SK-N-SH (cell line): Measurements from ENCODE around the gene PRDM10. TPM values are rescaled to one million over a fixed set of nuclear protein-coding genes. Genes with fewer than 3 reads are reported as not detected.

Source experiments
- CTCF ChIA-PET: fragments of 300-600, 350-600 bp; formaldehyde crosslinking; extraction: SDS; loops from one replicate; lab custom pipeline; 2021; lab: Yijun Ruan, JAX
- POLR2A ChIA-PET: fragments of 350-600 bp; sonication (Branson Sonifier 250); formaldehyde crosslinking; extraction: SDS; loops from one replicate; lab custom pipeline; 2020; ENCODE audit warnings: antibody characterized with exemption, inconsistent platforms; lab: Yijun Ruan, JAX
- DNase-seq: peaks from one replicate; pipeline ENCODE4 v3.0.0; 2012
- H2AFZ ChIP-seq: fragments of 200-600 bp; sonication (generic); 2 replicates; pipeline ENCODE4 v1.8.1; 2016; ENCODE audit warnings: antibody characterized with exemption, mild to moderate bottlenecking, low read depth
- H3F3A ChIP-seq: fragments of 200-600 bp; sonication (generic); replicated peaks from 2 replicates; pipeline ENCODE3; 2016; ENCODE audit warnings: antibody characterized with exemption, mild to moderate bottlenecking; ENCODE audit not compliant: insufficient read depth
- H3K27ac ChIP-seq, 2 experiments: fragments of 200-500 bp in 1 of 2; fragments of 200-600 bp in 1 of 2; sonication (Bioruptor generic) in 1 of 2; sonication (generic), shearing (Covaris generic) in 1 of 2; 2 replicates each; pipeline versions ENCODE4 v1.5.1 to v1.6.1; 2014 to 2016; ENCODE audit warnings: low read depth in 2 of 2, inconsistent platforms in 1 of 2, low read length in 1 of 2, mild to moderate bottlenecking in 1 of 2, mixed read lengths in 1 of 2
- H3K27me3 ChIP-seq: fragments of 200-600 bp; sonication (generic), shearing (Covaris generic); 2 replicates; pipeline ENCODE4 v1.6.1; 2016; ENCODE audit warnings: mixed run types; ENCODE audit not compliant: insufficient read depth
- H3K36me3 ChIP-seq, 2 experiments: fragments of 200-500 bp in 1 of 2; fragments of 200-600 bp in 1 of 2; sonication (Bioruptor generic) in 1 of 2; sonication (generic) in 1 of 2; replicated peaks in 1 of 2; 2 replicates each; pipeline versions ENCODE3 to v1.5.1; 2014 to 2016; ENCODE audit warnings: low read length in 1 of 2, mild to moderate bottlenecking in 1 of 2; ENCODE audit not compliant: insufficient read depth in 2 of 2, control insufficient read depth in 1 of 2
- H3K4me1 ChIP-seq, 2 experiments: fragments of 200-500 bp in 1 of 2; fragments of 200-600 bp in 1 of 2; sonication (Bioruptor generic) in 1 of 2; sonication (generic), shearing (Covaris generic) in 1 of 2; 2 replicates each; pipeline versions ENCODE4 v1.5.1 to v1.6.1; 2014 to 2016; ENCODE audit warnings: low read depth in 1 of 2, low read length in 1 of 2, mixed run types in 1 of 2; ENCODE audit not compliant: insufficient read depth in 2 of 2, control insufficient read depth in 1 of 2
- H3K4me2 ChIP-seq: fragments of 200-600 bp; sonication (generic), shearing (Covaris generic); 2 replicates; pipeline ENCODE4 v1.6.1; 2017; ENCODE audit warnings: mixed run types
- H3K4me3 ChIP-seq, 2 experiments: fragments of 200-500 bp in 1 of 2; fragments of 200-600 bp in 1 of 2; sonication (Bioruptor generic) in 1 of 2; sonication (generic), shearing (Covaris generic) in 1 of 2; 2 replicates each; pipeline versions ENCODE4 v1.5.1 to v1.8.1; 2014 to 2016; ENCODE audit warnings: low read depth in 2 of 2, inconsistent platforms in 1 of 2, low read length in 1 of 2, mild to moderate bottlenecking in 1 of 2, mixed read lengths in 1 of 2, moderate library complexity in 1 of 2
- H3K79me2 ChIP-seq: fragments of 200-600 bp; sonication (generic); 2 replicates; pipeline ENCODE4 v1.8.1; 2017; ENCODE audit warnings: mild to moderate bottlenecking; ENCODE audit not compliant: insufficient read depth
- H3K9ac ChIP-seq: fragments of 200-600 bp; sonication (generic); 2 replicates; pipeline ENCODE4 v1.6.1; 2017; ENCODE audit warnings: mixed run types
- H3K9me2 ChIP-seq: fragments of 200-600 bp; sonication (generic); 2 replicates; pipeline ENCODE4 v1.6.1; 2017; ENCODE audit warnings: mixed run types
- H3K9me3 ChIP-seq: fragments of 200-600 bp; sonication (generic); 2 replicates; pipeline ENCODE4 v1.6.1; 2017; ENCODE audit warnings: mixed run types, mild to moderate bottlenecking, moderate library complexity
- H4K20me1 ChIP-seq: fragments of 200-600 bp; sonication (generic); 2 replicates; pipeline ENCODE4 v1.6.1; 2017; ENCODE audit warnings: mild to moderate bottlenecking, mixed run types; ENCODE audit not compliant: insufficient read depth
- ELF1 ChIP-seq: IDR thresholded peaks from 2 replicates; pipeline ENCODE4 v1.4.0; 2012
- FOXJ3 ChIP-seq: sonication (generic); formaldehyde crosslinking; IDR thresholded peaks from 2 replicates; pipeline ENCODE4 v1.5.1; 2020; ENCODE audit warnings: mild to moderate bottlenecking, missing genetic modification reagents
- FOXM1 ChIP-seq: IDR thresholded peaks from 2 replicates; pipeline ENCODE4 v1.4.0; 2012; ENCODE audit warnings: low read depth, mild to moderate bottlenecking
- GATA2 ChIP-seq: sonication (generic); formaldehyde crosslinking; IDR thresholded peaks from 2 replicates; pipeline ENCODE4 v1.5.0; 2020; ENCODE audit warnings: mild to moderate bottlenecking, missing genetic modification reagents
- POLR2AphosphoS5 ChIP-seq: IDR thresholded peaks from 2 replicates; pipeline ENCODE4 v1.6.1; 2012; ENCODE audit warnings: low read depth, low read length
- RAD21 ChIP-seq: IDR thresholded peaks from 2 replicates; pipeline ENCODE4 v1.6.1; 2012; ENCODE audit warnings: mild to moderate bottlenecking, low read length
- TCF12 ChIP-seq: IDR thresholded peaks from 2 replicates; pipeline ENCODE4 v1.4.0; 2012
- TEAD4 ChIP-seq: IDR thresholded peaks from 2 replicates; pipeline ENCODE4 v1.4.0; 2012; ENCODE audit warnings: mild to moderate bottlenecking, borderline replicate concordance; ENCODE audit not compliant: insufficient read depth
- YY1 ChIP-seq: IDR thresholded peaks from 2 replicates; pipeline ENCODE4 v1.4.0; 2012; ENCODE audit warnings: low read depth, mild to moderate bottlenecking
- WGBS: methylation state at CpG from one replicate; pipeline ENCODE4 v1.1.6; 2017; ENCODE audit warnings: low lambda C conversion rate; 5-methylcytosine and 5-hydroxymethylcytosine counted together
- polyA plus RNA-seq, 3 experiments: library from polyadenylated mRNA; depleted of rRNA; stranded (reverse); fragments of >200 nt; gene quantifications; 2 replicates each; pipeline ENCODE4 v1.2.3, GENCODE V29; 2012
- TF ChIP-seq, protein P1 (sequence below): IDR thresholded peaks from 2 replicates; pipeline ENCODE4 v1.4.0; 2012; ENCODE audit warnings: low read depth, borderline replicate concordance
- TF ChIP-seq, protein P2 (sequence below): IDR thresholded peaks from 2 replicates; pipeline ENCODE4 v1.4.0; 2012; ENCODE audit warnings: low read depth, borderline replicate concordance
- TF ChIP-seq, protein P3 (sequence below): IDR thresholded peaks from 2 replicates; pipeline ENCODE4 v1.6.1; 2012; ENCODE audit warnings: mild to moderate bottlenecking, low read depth, low read length, moderate library complexity
- TF ChIP-seq, protein P4 (sequence below): fragments of 200-600 bp; sonication (generic); IDR thresholded peaks from 2 replicates; pipeline ENCODE4 v1.6.1; 2017; ENCODE audit warnings: antibody characterized with exemption, mild to moderate bottlenecking, moderate library complexity

The PRDM10 gene
- polyA plus RNA-seq, 1 of the 3 experiments (the other 2 are of a cell fraction): 1.9 TPM

DNA sequence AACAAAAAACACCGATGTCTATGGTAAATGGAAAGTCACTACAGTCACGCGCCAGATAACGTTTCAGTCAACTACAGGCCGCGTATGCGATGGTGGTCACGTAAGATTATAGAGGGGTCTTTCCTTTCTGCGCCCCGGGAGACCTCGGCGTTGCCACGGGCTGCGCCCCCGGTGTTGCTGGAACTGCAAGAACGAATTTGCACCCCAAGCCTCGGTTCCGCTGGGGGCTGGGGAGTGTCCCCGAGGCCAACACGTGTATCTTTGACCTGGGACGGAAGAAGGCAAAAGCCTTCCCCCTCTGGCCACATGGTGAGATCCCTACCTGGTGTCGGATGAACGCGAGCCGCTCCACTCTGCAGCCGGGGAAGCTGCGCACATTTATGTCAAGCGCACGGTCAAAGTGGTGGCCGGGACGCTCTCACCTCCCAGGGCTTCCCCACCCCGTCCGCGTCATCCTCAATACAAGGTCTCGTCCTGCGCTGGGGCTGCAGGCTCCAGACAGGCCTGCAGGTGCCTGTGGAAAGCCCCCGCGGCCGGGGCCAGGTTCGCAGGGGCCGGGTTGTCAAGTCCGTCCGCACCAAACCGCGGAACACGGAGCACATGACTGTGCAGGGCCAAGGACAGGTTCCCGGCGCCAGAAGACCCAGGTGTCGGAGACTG lies 37.8 kb upstream of the PRDM10 start:
- CTCF ChIA-PET: no interaction called here
- no peak for DNase-seq
- Histone ChIP-seq H2AFZ (no peak overlapping the region), H3K27me3 (no peaks in the 10 kb centered on the region), H4K20me1 (no peaks in the 10 kb centered on the region), H3K9me3 (no peaks in the 10 kb centered on the region), H3K36me3 (no peaks in the 10 kb centered on the region), H3K79me2 (no peaks in the 10 kb centered on the region), H3K4me3 (no peak overlapping the region), H3F3A (no peaks in the 10 kb centered on the region), H3K9ac (no peak overlapping the region), H3K4me1 (no peaks in the 10 kb centered on the region), H3K27ac (no peak overlapping the region), H3K4me2 (no peak overlapping the region), H3K9me2 (no peaks in the 10 kb centered on the region)
- POLR2A ChIA-PET: no interaction called here
- WGBS: 92% methylated on average over 39 of the region's 49 CpGs
- TF ChIP-seq, protein P1, sequence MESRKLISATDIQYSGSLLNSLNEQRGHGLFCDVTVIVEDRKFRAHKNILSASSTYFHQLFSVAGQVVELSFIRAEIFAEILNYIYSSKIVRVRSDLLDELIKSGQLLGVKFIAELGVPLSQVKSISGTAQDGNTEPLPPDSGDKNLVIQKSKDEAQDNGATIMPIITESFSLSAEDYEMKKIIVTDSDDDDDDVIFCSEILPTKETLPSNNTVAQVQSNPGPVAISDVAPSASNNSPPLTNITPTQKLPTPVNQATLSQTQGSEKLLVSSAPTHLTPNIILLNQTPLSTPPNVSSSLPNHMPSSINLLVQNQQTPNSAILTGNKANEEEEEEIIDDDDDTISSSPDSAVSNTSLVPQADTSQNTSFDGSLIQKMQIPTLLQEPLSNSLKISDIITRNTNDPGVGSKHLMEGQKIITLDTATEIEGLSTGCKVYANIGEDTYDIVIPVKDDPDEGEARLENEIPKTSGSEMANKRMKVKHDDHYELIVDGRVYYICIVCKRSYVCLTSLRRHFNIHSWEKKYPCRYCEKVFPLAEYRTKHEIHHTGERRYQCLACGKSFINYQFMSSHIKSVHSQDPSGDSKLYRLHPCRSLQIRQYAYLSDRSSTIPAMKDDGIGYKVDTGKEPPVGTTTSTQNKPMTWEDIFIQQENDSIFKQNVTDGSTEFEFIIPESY: no peak
- no peak for TF ChIP-seq ELF1
- TF ChIP-seq, protein P2, sequence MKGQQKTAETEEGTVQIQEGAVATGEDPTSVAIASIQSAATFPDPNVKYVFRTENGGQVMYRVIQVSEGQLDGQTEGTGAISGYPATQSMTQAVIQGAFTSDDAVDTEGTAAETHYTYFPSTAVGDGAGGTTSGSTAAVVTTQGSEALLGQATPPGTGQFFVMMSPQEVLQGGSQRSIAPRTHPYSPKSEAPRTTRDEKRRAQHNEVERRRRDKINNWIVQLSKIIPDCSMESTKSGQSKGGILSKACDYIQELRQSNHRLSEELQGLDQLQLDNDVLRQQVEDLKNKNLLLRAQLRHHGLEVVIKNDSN: no peak
- TF ChIP-seq TCF12: no peak

DNA sequence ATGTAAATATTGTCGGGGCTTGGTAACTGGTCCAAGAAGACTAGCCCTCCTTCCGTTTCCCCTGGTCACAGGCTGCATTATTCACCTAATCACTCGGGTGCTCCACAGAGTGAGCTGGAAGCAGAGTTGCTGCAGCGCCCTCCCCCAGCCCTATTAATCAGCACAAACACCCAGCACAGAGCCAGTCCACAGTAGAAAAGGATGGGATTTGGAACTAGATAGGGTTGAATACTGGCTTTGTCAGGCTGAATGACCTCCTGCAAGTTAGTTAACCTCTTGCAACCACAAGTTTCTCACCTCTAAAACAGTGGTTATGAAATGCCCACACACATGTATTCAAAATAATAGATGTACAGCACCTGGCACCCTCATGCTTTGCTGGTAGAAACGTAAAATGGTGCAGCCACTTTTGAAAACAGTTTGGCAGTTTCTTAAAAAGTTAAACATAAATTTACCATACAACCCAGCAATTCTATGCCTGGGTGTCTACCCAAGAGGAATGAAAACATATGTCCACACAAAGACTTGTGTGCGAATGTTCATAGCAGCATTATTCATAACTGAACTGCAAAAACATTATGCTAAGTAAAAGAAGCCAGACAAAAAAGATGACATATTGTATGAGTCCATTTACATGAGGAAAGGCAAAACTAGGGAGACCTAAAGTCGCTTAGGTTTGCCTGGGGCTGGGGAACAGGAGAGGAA lies 35.4 kb upstream of the PRDM10 start:
- no peaks in the 10 kb centered on the region for H3K4me1 ChIP-seq
- no peaks in the 10 kb centered on the region for H3K36me3 ChIP-seq
- no peak for DNase-seq
- peaks cover 6% of the 10 kb centered on the region for H3F3A ChIP-seq
- 82% methylated on average over 7 of the region's 7 CpGs for WGBS
- no peaks in the 10 kb centered on the region for H3K9me3 ChIP-seq
- H3K79me2 ChIP-seq: no peaks in the 10 kb centered on the region
- H3K27me3 ChIP-seq: no peaks in the 10 kb centered on the region
- no peaks in the 10 kb centered on the region for H4K20me1 ChIP-seq
- no peaks in the 10 kb centered on the region for H3K9me2 ChIP-seq
- H3K4me2 ChIP-seq: no peak overlapping the region
- H3K9ac ChIP-seq: no peak overlapping the region
- H2AFZ ChIP-seq: no peak overlapping the region
- ChIA-PET CTCF (no interaction called here), POLR2A (no interaction called here)
- no peak overlapping the region for H3K27ac ChIP-seq
- no peak overlapping the region for H3K4me3 ChIP-seq
- TF ChIP-seq RAD21 (no peak), YY1 (no peak), TEAD4 (no peak), FOXM1 (no peak), GATA2 (no peak), POLR2AphosphoS5 (no peak), TCF12 (no peak), FOXJ3 (CRISPR knock-in tag) (no peak)
- TF ChIP-seq, protein P3, sequence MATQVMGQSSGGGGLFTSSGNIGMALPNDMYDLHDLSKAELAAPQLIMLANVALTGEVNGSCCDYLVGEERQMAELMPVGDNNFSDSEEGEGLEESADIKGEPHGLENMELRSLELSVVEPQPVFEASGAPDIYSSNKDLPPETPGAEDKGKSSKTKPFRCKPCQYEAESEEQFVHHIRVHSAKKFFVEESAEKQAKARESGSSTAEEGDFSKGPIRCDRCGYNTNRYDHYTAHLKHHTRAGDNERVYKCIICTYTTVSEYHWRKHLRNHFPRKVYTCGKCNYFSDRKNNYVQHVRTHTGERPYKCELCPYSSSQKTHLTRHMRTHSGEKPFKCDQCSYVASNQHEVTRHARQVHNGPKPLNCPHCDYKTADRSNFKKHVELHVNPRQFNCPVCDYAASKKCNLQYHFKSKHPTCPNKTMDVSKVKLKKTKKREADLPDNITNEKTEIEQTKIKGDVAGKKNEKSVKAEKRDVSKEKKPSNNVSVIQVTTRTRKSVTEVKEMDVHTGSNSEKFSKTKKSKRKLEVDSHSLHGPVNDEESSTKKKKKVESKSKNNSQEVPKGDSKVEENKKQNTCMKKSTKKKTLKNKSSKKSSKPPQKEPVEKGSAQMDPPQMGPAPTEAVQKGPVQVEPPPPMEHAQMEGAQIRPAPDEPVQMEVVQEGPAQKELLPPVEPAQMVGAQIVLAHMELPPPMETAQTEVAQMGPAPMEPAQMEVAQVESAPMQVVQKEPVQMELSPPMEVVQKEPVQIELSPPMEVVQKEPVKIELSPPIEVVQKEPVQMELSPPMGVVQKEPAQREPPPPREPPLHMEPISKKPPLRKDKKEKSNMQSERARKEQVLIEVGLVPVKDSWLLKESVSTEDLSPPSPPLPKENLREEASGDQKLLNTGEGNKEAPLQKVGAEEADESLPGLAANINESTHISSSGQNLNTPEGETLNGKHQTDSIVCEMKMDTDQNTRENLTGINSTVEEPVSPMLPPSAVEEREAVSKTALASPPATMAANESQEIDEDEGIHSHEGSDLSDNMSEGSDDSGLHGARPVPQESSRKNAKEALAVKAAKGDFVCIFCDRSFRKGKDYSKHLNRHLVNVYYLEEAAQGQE: no peak
- TF ChIP-seq, protein P1: no peak
- TF ChIP-seq, protein P2: no peak
- TF ChIP-seq, protein P4, sequence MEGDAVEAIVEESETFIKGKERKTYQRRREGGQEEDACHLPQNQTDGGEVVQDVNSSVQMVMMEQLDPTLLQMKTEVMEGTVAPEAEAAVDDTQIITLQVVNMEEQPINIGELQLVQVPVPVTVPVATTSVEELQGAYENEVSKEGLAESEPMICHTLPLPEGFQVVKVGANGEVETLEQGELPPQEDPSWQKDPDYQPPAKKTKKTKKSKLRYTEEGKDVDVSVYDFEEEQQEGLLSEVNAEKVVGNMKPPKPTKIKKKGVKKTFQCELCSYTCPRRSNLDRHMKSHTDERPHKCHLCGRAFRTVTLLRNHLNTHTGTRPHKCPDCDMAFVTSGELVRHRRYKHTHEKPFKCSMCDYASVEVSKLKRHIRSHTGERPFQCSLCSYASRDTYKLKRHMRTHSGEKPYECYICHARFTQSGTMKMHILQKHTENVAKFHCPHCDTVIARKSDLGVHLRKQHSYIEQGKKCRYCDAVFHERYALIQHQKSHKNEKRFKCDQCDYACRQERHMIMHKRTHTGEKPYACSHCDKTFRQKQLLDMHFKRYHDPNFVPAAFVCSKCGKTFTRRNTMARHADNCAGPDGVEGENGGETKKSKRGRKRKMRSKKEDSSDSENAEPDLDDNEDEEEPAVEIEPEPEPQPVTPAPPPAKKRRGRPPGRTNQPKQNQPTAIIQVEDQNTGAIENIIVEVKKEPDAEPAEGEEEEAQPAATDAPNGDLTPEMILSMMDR: no peak
